Activated naive CD4-positive, alpha-beta T cell treated with Interleukin-2 at 50 U/mL for 16 hours (primary cell): Measurements from ENCODE around the gene FLVCR2.

Experiments
- DNase-seq: peaks from one replicate; pipeline ENCODE4 v3.0.0-alpha.2; 2020

FLVCR2 gene

GRCh38 chr14:75578102-75578785 lies at the start of gene FLVCR2:
FLVCR2 (plus strand) TSS chr14:75578620; CDS start chr14:75578973, 353 bp downstream.
- peak; percentile 74 for DNase-seq

- DNase-seq = no peak
These were observed 47.2 kb upstream of the FLVCR2 start for GRCh38 chr14:75531256-75531655.

- no peak for DNase-seq
These were observed 46.6 kb upstream of the FLVCR2 start for GRCh38 chr14:75531660-75532317.

GRCh38 chr14:75533791-75534555 lies 44.4 kb upstream of the FLVCR2 start:
- no peak for DNase-seq

- no peak for DNase-seq
These were observed 43.1 kb upstream of the FLVCR2 start for GRCh38 chr14:75535164-75535898.

GRCh38 chr14:75537071-75537470 lies 41.3 kb upstream of the FLVCR2 start:
- DNase-seq = no peak

- DNase-seq = no peak
These were observed 39.3 kb upstream of the FLVCR2 start for GRCh38 chr14:75539162-75539560.

GRCh38 chr14:75539561-75540478 lies 38.6 kb upstream of the FLVCR2 start:
- peak; percentile 64 for DNase-seq

- no peak for DNase-seq
These were observed 38.0 kb upstream of the FLVCR2 start for GRCh38 chr14:75540479-75540851.

GRCh38 chr14:75542588-75543091 lies 35.8 kb upstream of the FLVCR2 start:
- DNase-seq = peak; percentile 87

- DNase-seq = no peak
These were observed 35.2 kb upstream of the FLVCR2 start for GRCh38 chr14:75543253-75543652.

GRCh38 chr14:75543786-75544185 lies 34.6 kb upstream of the FLVCR2 start:
- no peak for DNase-seq

- no peak for DNase-seq
These were observed 32.5 kb upstream of the FLVCR2 start for GRCh38 chr14:75545907-75546306.

GRCh38 chr14:75547552-75548250 lies 30.7 kb upstream of the FLVCR2 start:
- no peak for DNase-seq

GRCh38 chr14:75548544-75548943 lies 29.9 kb upstream of the FLVCR2 start:
- no peak for DNase-seq

- peak; percentile 50 for DNase-seq
These were observed 29.3 kb upstream of the FLVCR2 start for GRCh38 chr14:75549169-75549568.

GRCh38 chr14:75551021-75551420 lies 27.4 kb upstream of the FLVCR2 start:
- DNase-seq = no peak

- no peak for DNase-seq
These were observed 25.3 kb upstream of the FLVCR2 start for GRCh38 chr14:75553157-75553556.

- no peak for DNase-seq
These were observed 24.6 kb upstream of the FLVCR2 start for GRCh38 chr14:75553761-75554364.

GRCh38 chr14:75554482-75554881 lies 23.9 kb upstream of the FLVCR2 start:
- DNase-seq = no peak

- DNase-seq = no peak
These were observed 20.0 kb upstream of the FLVCR2 start for GRCh38 chr14:75558440-75558839.
